Fibroblast of lung (primary cell): ENCODE data around the gene ADGRL2.

Experiments used
- EZH2 ChIP-seq: IDR thresholded peaks from 2 replicates; pipeline ENCODE4 v1.5.1; 2012; ENCODE audit warnings: low read length, control low read depth, mild to moderate bottlenecking; ENCODE audit errors: missing control alignments
- TF ChIP-seq, protein P1 (sequence below), 2 donors: IDR thresholded peaks in 1 of 2; conservative IDR thresholded peaks in 1 of 2; 1 replicate in 1 of 2; 2 replicates in 1 of 2; pipeline ENCODE4 v1.5.1; 2011 to 2012; ENCODE audit warnings: low read length in 2 of 2, control low read depth in 1 of 2, inconsistent platforms in 1 of 2, low read depth in 1 of 2, mild to moderate bottlenecking in 1 of 2

DNA sequence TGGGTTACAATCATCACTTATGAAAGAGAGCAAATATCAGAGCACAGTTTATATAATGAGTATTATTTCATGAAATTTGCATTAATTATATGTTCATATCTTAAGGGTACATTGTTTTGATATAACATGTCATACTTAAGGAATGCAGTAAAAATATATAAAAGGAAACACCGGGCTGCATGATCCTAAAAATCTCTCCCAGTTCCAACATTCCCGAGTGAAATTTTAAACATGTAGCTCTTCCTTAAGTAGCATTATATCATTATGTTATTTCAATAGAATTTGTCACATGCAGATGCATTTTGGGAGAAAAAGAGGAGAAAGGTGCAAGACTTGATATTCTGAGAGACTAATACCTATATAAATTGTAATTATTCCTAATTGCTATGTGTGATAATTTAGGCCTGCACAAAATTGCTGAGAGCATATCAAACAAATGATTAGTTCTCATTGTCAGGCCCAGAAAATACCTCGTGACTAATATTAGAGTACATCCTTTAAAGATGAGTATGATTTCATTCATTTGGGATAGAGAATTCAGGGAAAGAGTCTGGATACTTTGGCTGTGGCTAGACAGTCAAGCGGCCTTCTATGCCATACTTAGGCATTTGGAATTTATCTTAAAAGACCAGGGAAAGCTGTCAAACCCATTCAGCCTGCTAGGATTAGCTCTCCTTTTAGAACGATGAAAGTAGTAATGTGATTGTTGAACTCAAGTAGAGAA lies 86.8 kb downstream of the ADGRL2 start:
- TF ChIP-seq, protein P1, sequence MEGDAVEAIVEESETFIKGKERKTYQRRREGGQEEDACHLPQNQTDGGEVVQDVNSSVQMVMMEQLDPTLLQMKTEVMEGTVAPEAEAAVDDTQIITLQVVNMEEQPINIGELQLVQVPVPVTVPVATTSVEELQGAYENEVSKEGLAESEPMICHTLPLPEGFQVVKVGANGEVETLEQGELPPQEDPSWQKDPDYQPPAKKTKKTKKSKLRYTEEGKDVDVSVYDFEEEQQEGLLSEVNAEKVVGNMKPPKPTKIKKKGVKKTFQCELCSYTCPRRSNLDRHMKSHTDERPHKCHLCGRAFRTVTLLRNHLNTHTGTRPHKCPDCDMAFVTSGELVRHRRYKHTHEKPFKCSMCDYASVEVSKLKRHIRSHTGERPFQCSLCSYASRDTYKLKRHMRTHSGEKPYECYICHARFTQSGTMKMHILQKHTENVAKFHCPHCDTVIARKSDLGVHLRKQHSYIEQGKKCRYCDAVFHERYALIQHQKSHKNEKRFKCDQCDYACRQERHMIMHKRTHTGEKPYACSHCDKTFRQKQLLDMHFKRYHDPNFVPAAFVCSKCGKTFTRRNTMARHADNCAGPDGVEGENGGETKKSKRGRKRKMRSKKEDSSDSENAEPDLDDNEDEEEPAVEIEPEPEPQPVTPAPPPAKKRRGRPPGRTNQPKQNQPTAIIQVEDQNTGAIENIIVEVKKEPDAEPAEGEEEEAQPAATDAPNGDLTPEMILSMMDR (conservative IDR thresholded peaks at IDR 0.05 in 1 of 2, IDR thresholded peaks at IDR 0.05 in 1 of 2; ENCODE audit: low read depth in 1 of 2, low read length in 2 of 2) = no peak
- TF ChIP-seq EZH2 = no peak
